ENCODE data around the gene ADH1B.
"Not testable (repeated sequence)": the region's sequence is repeated elsewhere in the genome, so short reads cannot be mapped to it uniquely, and the experiment has no call there.

ADH1B gene

DNA sequence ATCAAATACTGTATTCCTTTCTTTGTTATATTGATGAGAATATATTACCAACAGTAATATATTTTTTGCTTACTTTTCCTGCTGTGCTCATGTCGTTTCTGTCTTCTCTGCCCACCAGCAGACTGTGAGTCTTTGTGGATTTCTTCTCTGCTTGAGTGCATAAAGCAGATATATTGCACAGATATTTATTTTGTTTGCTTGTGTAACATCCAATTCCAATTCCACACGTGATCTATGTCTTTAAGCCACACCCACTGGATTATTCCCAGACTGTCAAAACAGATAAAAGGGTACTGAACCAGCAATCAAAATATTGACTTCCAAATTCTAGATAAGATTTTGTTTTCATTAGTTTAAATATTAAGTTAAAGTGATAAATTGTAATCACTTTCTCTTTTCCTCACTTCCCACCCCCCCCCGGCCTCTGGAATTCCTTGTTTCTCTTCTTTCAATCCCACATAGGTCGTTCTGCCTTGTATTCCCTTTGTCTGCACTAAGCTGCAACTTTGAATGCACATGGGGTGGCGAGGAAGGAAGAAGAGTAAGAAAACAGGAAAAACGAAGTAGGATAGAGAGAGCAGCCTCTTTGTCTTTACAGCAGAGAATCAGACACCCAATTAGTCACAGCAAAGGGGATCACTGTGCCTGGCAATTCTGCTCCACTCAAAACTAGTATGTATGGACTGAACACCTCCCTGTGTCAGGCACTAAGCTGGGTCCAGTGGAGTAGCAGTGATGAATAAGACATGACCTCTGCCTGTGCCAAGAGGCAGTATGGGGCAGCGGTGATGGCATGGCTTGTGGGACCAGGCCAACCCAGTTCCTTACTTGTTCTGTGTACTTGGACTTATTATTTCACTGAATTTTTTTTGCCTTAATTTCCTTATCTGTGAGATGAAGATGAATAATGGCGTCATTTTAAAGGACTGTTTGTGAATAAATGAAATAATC is at the start of gene ADH1B:
ADH1B (minus strand) TSS at position 161 of the 951 bp plus-strand sequence; CDS start at position 91, 70 bp downstream.
- DNase-seq: no peak

- DNase-seq: not testable (repeated sequence)
Measured at GRCh38 chr4:99367817-99368216, 46.6 kb upstream of the ADH1B start.

DNA sequence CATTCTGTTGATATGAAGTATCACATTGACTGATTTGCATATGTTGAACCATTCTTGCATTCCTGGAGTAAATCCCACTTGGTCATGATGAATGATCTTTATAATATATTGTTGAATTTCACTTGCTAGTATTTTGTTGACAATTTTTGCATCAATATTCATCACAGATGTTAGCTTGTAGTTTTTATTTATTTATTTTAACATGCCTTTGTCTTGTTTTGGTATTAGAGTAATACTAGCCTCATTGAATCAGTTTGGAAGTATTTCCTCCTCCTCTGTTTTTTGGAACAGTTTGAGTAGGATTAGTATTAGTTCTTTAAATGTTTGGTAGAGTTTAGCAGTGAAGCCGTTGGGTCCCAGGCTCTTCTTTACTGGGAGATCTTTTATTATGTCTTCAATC is 45.3 kb upstream of the ADH1B start:
- no peak for DNase-seq

DNA sequence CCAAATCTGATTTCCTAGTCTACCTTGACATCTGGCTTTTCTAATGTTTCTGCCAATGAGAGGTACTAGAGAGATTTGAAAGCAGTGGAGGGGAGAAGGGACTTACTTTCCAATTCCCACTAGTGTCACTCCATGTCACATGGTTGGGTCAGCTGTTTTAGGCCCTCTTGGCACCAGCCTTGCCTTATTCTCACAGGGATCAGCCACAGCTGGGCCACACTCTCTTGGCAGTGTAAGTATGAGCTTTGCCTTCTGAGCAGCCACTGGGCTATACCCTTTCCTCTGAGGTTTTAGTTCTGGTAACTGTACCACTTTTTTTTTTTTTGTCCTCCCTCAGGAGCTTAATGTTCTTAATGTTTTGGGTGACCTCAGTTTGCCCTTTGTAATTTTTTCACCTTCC is 41.6 kb upstream of the ADH1B start:
- no peak for DNase-seq

- DNase-seq: no peak
Measured at GRCh38 chr4:99361899-99362275, 40.7 kb upstream of the ADH1B start.

GRCh38 chr4:99361268-99361898 is 40.2 kb upstream of the ADH1B start:
- no peak for DNase-seq

DNA sequence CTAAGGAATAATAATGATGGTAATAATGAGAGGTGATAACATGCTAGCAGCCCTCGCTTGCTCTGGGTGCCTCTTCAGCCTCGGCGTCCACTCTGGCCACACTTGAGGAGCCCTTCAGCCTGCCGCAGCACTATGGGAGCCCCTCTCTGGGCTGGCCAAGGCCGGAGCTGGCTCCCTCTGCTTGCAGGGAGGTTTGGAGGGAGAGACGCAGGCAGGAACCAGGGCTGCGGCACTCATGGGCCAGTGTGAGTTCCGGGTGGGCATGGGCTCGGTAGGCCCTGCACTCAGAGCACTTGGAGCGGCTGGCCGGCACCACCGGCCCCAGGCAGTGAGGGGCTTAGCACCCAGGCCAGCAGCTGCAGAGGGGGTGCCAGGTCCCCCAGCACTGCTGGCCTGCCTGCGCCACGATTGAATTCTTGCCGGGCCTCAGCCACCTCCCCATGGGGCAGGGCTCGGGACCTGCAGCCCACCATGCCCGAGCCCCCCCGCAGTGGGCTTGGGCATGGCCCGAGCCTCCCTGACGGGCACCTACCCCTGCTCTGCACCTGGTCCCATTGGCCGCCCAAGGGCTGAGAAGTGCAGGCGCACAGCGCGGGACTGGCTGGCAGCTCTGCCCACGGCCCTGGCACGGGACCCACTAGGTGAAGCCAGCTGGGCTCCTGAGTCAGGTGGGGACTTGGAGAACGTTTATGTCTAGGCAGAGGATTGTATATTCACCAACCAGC is 38.4 kb upstream of the ADH1B start:
- no peak for DNase-seq

GRCh38 chr4:99357948-99358347 is 36.7 kb upstream of the ADH1B start:
- DNase-seq: no peak

- DNase-seq: no peak
Measured at GRCh38 chr4:99356992-99357391, 35.8 kb upstream of the ADH1B start.

- not testable (repeated sequence) for DNase-seq
Measured at GRCh38 chr4:99356149-99356548, 34.9 kb upstream of the ADH1B start.

GRCh38 chr4:99352602-99353537 is 31.7 kb upstream of the ADH1B start, which contains the start of gene ADH1C:
TSS of gene ADH1C (minus strand) at chr4:99352746. CDS start at chr4:99352675, 71 bp downstream.
- no peak for DNase-seq

- no peak for DNase-seq
Measured at GRCh38 chr4:99351487-99351886, 30.3 kb upstream of the ADH1B start.

- no peak for DNase-seq
Measured at GRCh38 chr4:99349338-99349737, 28.1 kb upstream of the ADH1B start.

DNA sequence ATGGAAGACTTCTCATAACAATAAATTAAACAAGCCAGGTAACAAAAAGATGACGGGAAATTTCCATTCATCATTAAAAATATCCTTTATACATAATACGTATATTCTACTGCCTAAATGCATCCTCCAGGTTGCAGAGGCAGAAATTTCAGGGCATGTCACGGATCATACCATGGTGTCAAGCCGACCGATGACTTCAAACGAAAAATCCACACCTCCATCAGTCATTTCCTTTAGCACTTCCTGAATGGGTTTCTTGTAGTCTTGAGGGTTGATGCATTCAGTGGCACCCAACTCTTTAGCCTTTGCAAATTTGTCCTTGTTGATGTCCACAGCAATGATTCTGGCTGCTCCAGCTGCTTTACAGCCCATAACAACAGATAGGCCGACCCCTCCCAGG is 21.4 kb upstream of the ADH1B start:
- DNase-seq: not testable (repeated sequence)

GRCh38 chr4:99341426-99341825 is 20.2 kb upstream of the ADH1B start:
- DNase-seq: no peak

DNA sequence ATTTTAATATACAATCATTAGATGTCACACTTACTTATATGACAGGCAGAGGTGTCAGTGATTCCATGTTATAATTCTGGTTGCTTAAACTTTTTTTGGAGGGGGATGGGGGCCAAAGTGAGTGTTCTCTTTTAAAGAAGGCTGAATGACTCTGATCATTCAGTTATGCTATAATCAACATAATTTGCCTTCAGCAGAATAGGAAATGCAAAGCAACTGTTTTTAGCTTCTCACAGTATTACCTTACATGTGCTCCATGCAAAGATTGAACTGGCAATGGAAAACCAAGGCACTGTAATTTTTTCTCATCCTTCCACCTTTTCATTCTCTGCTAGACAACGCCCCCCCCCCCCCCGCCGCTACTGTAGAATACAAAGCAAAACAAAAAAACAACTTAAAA is 18.0 kb upstream of the ADH1B start:
- no peak for DNase-seq

DNA sequence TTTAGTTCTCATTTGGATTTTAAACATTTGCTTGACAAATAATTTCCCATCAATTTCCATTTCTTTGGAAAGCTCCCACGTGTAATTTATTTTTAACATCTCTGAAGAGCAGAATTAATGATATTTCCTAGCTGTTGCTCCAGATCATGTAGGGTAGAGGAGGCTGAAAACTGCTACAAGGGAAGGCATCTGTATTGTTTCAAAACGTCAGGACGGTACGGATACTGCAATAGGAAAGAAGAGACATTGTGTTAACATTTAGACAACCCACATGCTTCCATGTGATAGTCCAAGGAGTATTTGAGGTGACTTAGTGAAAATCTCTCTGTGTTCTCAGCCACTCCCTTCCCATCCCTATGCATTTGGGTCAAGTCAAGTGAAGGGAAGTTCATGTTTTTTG is 15.4 kb upstream of the ADH1B start:
- no peak for DNase-seq

DNA sequence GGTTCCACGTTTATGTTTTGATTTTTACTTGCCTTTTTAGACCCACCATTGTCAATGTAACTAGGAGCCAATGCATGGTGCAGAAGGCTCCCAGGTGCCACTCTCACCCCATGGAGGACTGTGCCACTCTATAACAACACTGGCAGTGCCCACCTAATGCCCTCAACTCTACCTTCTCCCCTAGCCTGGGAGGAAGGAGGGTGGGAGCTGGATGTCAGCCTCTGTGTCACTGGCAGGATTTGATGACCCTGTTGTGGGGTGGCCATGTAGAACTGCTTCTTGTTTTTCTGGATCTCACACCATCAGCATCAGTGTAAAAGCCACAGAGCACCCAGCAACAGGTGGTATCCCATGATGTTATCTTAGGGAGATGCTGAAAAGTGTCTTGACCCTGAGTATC is 13.7 kb upstream of the ADH1B start:
- DNase-seq: no peak

GRCh38 chr4:99330648-99331047 is 9.4 kb upstream of the ADH1B start:
- DNase-seq: no peak

DNA sequence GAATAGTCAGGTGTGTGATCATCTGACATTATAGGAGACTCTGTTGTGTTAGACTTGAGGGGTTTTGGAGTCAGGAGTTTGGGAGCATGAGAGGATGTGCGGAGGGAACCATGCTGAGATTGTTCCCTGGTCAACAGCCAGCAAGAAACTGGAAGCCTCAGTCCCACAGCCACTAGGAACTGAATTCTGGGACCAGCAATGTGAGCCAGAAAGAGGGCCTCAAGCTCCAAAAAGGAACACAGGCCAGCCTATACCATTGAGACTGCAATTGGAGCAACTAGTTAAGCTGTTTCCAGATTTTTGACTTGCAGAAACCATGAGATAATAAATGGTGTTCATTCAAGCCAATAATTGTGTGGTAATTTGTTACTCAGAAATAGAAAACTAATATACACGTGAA is 8.7 kb upstream of the ADH1B start:
- no peak for DNase-seq

GRCh38 chr4:99324979-99325378 is 3.8 kb upstream of the ADH1B start:
- DNase-seq: no peak

- no peak for DNase-seq
Measured at GRCh38 chr4:99324361-99324760, 3.2 kb upstream of the ADH1B start.
